Adrenal gland (tissue), 5 donors: ENCODE results near the gene RNASE8.

Source experiments
- POLR2A ChIP-seq, 2 donors: fragments of 450-650 bp; IDR thresholded peaks; one replicate each; pipeline ENCODE4 v1.6.1; 2017; ENCODE audit warnings: antibody characterized with exemption in 2 of 2, mild to moderate bottlenecking in 2 of 2, moderate library complexity in 1 of 2
- TF ChIP-seq, protein P1 (sequence below), 6 experiments: fragments of 450-650 bp in 4 of 6; fragments of 200-600 bp in 2 of 6; sonication (generic) in 1 of 6; IDR thresholded peaks; 1 replicate in 5 of 6; 2 replicates in 1 of 6; pipeline versions ENCODE4 v1.5.1 to v1.8.0; 2016 to 2021; ENCODE audit warnings: antibody characterized with exemption in 6 of 6, mild to moderate bottlenecking in 2 of 6, moderate library complexity in 1 of 6
- donor health status: DM: no; HTN: no; CAD: no.

- no peak for TF ChIP-seq POLR2A (IDR thresholded peaks at IDR 0.05)
- TF ChIP-seq, protein P1, sequence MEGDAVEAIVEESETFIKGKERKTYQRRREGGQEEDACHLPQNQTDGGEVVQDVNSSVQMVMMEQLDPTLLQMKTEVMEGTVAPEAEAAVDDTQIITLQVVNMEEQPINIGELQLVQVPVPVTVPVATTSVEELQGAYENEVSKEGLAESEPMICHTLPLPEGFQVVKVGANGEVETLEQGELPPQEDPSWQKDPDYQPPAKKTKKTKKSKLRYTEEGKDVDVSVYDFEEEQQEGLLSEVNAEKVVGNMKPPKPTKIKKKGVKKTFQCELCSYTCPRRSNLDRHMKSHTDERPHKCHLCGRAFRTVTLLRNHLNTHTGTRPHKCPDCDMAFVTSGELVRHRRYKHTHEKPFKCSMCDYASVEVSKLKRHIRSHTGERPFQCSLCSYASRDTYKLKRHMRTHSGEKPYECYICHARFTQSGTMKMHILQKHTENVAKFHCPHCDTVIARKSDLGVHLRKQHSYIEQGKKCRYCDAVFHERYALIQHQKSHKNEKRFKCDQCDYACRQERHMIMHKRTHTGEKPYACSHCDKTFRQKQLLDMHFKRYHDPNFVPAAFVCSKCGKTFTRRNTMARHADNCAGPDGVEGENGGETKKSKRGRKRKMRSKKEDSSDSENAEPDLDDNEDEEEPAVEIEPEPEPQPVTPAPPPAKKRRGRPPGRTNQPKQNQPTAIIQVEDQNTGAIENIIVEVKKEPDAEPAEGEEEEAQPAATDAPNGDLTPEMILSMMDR (IDR thresholded peaks at IDR 0.05) = no peak
These were observed 45.7 kb downstream of the RNASE8 start for GRCh38 chr14:21103411-21103709.
